Measurements from ENCODE around the gene MSS51.
A peak's percentile ranks its signal among the peaks of the same experiment; 100 is the strongest.
"Not testable (repeated sequence)": the region's sequence is repeated elsewhere in the genome, so short reads cannot be mapped to it uniquely, and the experiment has no call there.

The MSS51 gene

GRCh38 chr10:73414230-73414945 lies 19.0 kb downstream of the MSS51 start:
- no peak for DNase-seq (ENCODE audit: low read depth, low spot score)

- peak; percentile 92 for DNase-seq (ENCODE audit: low read depth, low spot score)
These were observed 19.7 kb downstream of the MSS51 start, which contains the start of gene ANXA7 for GRCh38 chr10:73413528-73414229. ANXA7 (minus strand) TSS chr10:73414058; CDS start chr10:73400856, 13,202 bp downstream.

- peak; percentile 3 for DNase-seq (ENCODE audit: low read depth, low spot score)
These were observed 20.2 kb downstream of the MSS51 start for GRCh38 chr10:73413108-73413527.

- DNase-seq (ENCODE audit: low read depth, low spot score), result no peak
These were observed 22.5 kb downstream of the MSS51 start for GRCh38 chr10:73410897-73411296.

GRCh38 chr10:73408978-73409521 lies 24.3 kb downstream of the MSS51 start:
- DNase-seq (ENCODE audit: low read depth, low spot score), result no peak

GRCh38 chr10:73408061-73408460 lies 25.3 kb downstream of the MSS51 start:
- DNase-seq (ENCODE audit: low read depth, low spot score), result no peak

- no peak for DNase-seq (ENCODE audit: low read depth, low spot score)
These were observed 25.9 kb downstream of the MSS51 start for GRCh38 chr10:73407495-73407894.

GRCh38 chr10:73406846-73407245 lies 26.5 kb downstream of the MSS51 start:
- no peak for DNase-seq (ENCODE audit: low read depth, low spot score)

GRCh38 chr10:73405556-73405955 lies 27.8 kb downstream of the MSS51 start:
- DNase-seq (ENCODE audit: low read depth, low spot score), result no peak

- DNase-seq (ENCODE audit: low read depth, low spot score), result no peak
These were observed 28.7 kb downstream of the MSS51 start for GRCh38 chr10:73404690-73405089.

GRCh38 chr10:73401636-73402035 lies 31.7 kb downstream of the MSS51 start:
- no peak for DNase-seq (ENCODE audit: low read depth, low spot score)

- no peak for DNase-seq (ENCODE audit: low read depth, low spot score)
These were observed 34.3 kb downstream of the MSS51 start for GRCh38 chr10:73399063-73399462.

GRCh38 chr10:73398024-73398423 lies 35.3 kb downstream of the MSS51 start:
- no peak for DNase-seq (ENCODE audit: low read depth, low spot score)

- not testable (repeated sequence) for DNase-seq (ENCODE audit: low read depth, low spot score)
These were observed 39.0 kb downstream of the MSS51 start for GRCh38 chr10:73394325-73394724.

GRCh38 chr10:73388228-73388627 lies 45.1 kb downstream of the MSS51 start:
- DNase-seq (ENCODE audit: low read depth, low spot score), result no peak

GRCh38 chr10:73386583-73386982 lies 46.8 kb downstream of the MSS51 start:
- DNase-seq (ENCODE audit: low read depth, low spot score), result no peak

- no peak for DNase-seq (ENCODE audit: low read depth, low spot score)
These were observed 54.2 kb downstream of the MSS51 start for GRCh38 chr10:73379064-73379748.

- DNase-seq (ENCODE audit: low read depth, low spot score), result no peak
These were observed 56.7 kb downstream of the MSS51 start for GRCh38 chr10:73376679-73377078.

Data from activated naive CD8-positive, alpha-beta T cell treated with anti-CD3 and anti-CD28 coated beads, Interleukin-2, amount 50 U/mL, for 16 hours (primary cell).